PC-3 (cell line): ENCODE results near the gene ZNF487.

ENCODE experiments used
- CTCF ChIP-seq: fragments of 300-600 bp; sonication (generic); conservative IDR thresholded peaks from 2 replicates; pipeline ENCODE4 v1.5.1; 2017; ENCODE audit warnings: antibody characterized with exemption, low read depth, mild to moderate bottlenecking, low read length
- EZH2phosphoT487 ChIP-seq: fragments of 300-600 bp; sonication (generic); IDR thresholded peaks from 2 replicates; pipeline ENCODE4 v1.6.1; 2018; ENCODE audit warnings: mild to moderate bottlenecking, antibody characterized with exemption, low read length, borderline replicate concordance

- TF ChIP-seq CTCF (no peak), EZH2phosphoT487 (no peak)
These were observed 16.9 kb upstream of the ZNF487 start for GRCh38 chr10:43419997-43420368.
